WTC11 (cell line): ENCODE results near the gene CNTFR. TPM values are rescaled to one million over a fixed set of nuclear protein-coding genes. Genes with fewer than 3 reads are reported as not detected.

Source experiments
- ATAC-seq: fragments of 200-7000 bp; cut with Tn5 transposase; 2 replicates; pipeline ENCODE4 v1.10.0; 2021; ENCODE audit warnings: mild to moderate bottlenecking, moderate library complexity
- CTCF ChIA-PET: fragments of 300-600 bp; sonication (Branson Sonifier 250); formaldehyde crosslinking; loops from one replicate; lab custom pipeline; 2021; ENCODE audit warnings: antibody characterized with exemption; lab: Charles Lee
- POLR2A ChIA-PET: fragments of 350-600 bp; sonication (Branson Sonifier 250); formaldehyde crosslinking; loops from one replicate; lab custom pipeline; 2021; ENCODE audit warnings: antibody characterized with exemption; lab: Charles Lee
- DNase-seq: peaks from one replicate; pipeline ENCODE4 v3.0.0; 2021; ENCODE audit warnings: low spot score
- H3K27ac Mint-ChIP-seq: 2 replicates; pipeline ENCODE4 v1.8.0; 2021; ENCODE audit warnings: mixed read lengths
- H3K27me3 Mint-ChIP-seq: 2 replicates; pipeline ENCODE4 v1.8.0; 2021; ENCODE audit warnings: low read depth, mild to moderate bottlenecking, moderate library complexity, mixed read lengths
- H3K36me3 Mint-ChIP-seq: 2 replicates; pipeline ENCODE4 v1.8.0; 2021; ENCODE audit warnings: mixed read lengths
- H3K4me1 Mint-ChIP-seq: 2 replicates; pipeline ENCODE4 v1.8.0; 2022; ENCODE audit warnings: mixed read lengths
- H3K4me3 Mint-ChIP-seq: 2 replicates; pipeline ENCODE4 v1.8.0; 2021; ENCODE audit warnings: mild to moderate bottlenecking, moderate library complexity, mixed read lengths
- H3K9me3 Mint-ChIP-seq: 2 replicates; pipeline ENCODE4 v1.8.0; 2021; ENCODE audit warnings: mixed read lengths
- CBFB ChIP-seq: sonication (generic); formaldehyde crosslinking; IDR thresholded peaks from 2 replicates; pipeline ENCODE4 v1.8.1; 2022; ENCODE audit warnings: mild to moderate bottlenecking, low read depth, missing genetic modification reagents
- E2F4 ChIP-seq: sonication (generic); formaldehyde crosslinking; IDR thresholded peaks from 2 replicates; pipeline ENCODE4 v1.8.1; 2022; ENCODE audit warnings: low read depth, mild to moderate bottlenecking, moderate library complexity, missing genetic modification reagents, borderline replicate concordance
- ERG ChIP-seq: fragments of 250-450 bp; sonication (Bioruptor Pico); IDR thresholded peaks from 2 replicates; pipeline ENCODE4 v1.8.0; 2021; ENCODE audit warnings: mild to moderate bottlenecking
- FOXJ3 ChIP-seq: sonication (generic); formaldehyde crosslinking; IDR thresholded peaks from 2 replicates; pipeline ENCODE4 v1.9.0; 2021; ENCODE audit warnings: missing genetic modification reagents, mild to moderate bottlenecking, borderline replicate concordance
- FOXP1 ChIP-seq: sonication (generic); formaldehyde crosslinking; IDR thresholded peaks from 2 replicates; pipeline ENCODE4 v1.8.0; 2022; ENCODE audit warnings: missing genetic modification reagents, mild to moderate bottlenecking, moderate library complexity, borderline replicate concordance
- NFE2L1 ChIP-seq: sonication (generic); formaldehyde crosslinking; IDR thresholded peaks from 2 replicates; pipeline ENCODE4 v1.8.1; 2023; ENCODE audit warnings: missing genetic modification reagents
- SOX15 ChIP-seq: fragments of 250-450 bp; sonication (Bioruptor Pico); IDR thresholded peaks from 2 replicates; pipeline ENCODE4 v1.9.0; 2021; ENCODE audit warnings: mild to moderate bottlenecking
- TCF7 ChIP-seq: sonication (generic); formaldehyde crosslinking; IDR thresholded peaks from 2 replicates; pipeline ENCODE4 v1.8.0; 2022; ENCODE audit warnings: mild to moderate bottlenecking, low read depth, missing genetic modification reagents, moderate library complexity
- ZNF281 ChIP-seq: sonication (generic); formaldehyde crosslinking; IDR thresholded peaks from 2 replicates; pipeline ENCODE4 v1.8.0; 2023; ENCODE audit warnings: mild to moderate bottlenecking, missing genetic modification reagents
- ZNF416 ChIP-seq: fragments of 250-450 bp; sonication (Bioruptor Pico); IDR thresholded peaks from 2 replicates; pipeline ENCODE4 v1.9.0; 2021; ENCODE audit warnings: mild to moderate bottlenecking, inconsistent platforms
- total RNA-seq: library from RNA; stranded (reverse); gene quantifications from 3 replicates; pipeline ENCODE4 v1.2.3, GENCODE V29; 2021
- TF ChIP-seq, protein P1 (sequence below): sonication (generic); formaldehyde crosslinking; IDR thresholded peaks from 2 replicates; pipeline ENCODE4 v1.8.0; 2022; ENCODE audit warnings: missing genetic modification reagents
- TF ChIP-seq, protein P2 (sequence below): sonication (generic); formaldehyde crosslinking; IDR thresholded peaks from 2 replicates; pipeline ENCODE4 v1.8.0; 2022; ENCODE audit warnings: mild to moderate bottlenecking, missing genetic modification reagents
- TF ChIP-seq, protein P3 (sequence below): sonication (generic); formaldehyde crosslinking; IDR thresholded peaks from 2 replicates; pipeline ENCODE4 v1.8.0; 2023; ENCODE audit warnings: missing genetic modification reagents, mild to moderate bottlenecking, borderline replicate concordance

The CNTFR gene
- total RNA-seq, 1 experiment from 2014 or later = 18.0 TPM

DNA sequence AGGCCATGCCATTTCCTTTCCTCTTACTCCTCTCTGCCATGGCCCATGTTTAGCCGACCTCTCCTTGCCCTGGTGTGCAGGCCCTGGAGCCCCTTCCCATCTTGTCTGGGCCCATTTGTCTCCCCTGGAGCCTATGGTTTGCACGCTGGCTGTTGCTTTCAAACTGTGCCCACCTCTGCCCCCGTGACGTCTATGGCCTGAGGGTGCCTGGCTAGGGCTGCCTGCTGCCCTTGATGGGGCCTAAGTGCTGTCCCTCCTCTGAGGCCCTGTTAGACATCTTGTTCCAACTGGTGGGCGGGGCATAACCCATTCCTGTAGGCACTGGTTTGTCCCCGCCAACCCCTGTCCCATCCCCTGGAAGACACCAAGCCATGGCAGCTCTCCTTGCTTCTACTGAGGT lies 44.0 kb downstream of the CNTFR start:
- Mint-ChIP-seq H3K36me3 (no peaks in the 10 kb centered on the region), H3K4me3 (no peak overlapping the region), H3K27me3 (no peaks in the 10 kb centered on the region; the same call in 1 of the 2 replicates), H3K4me1 (peaks cover 2% of the 10 kb centered on the region; the same call in 1 of the 2 replicates), H3K9me3 (peaks cover 6% of the 10 kb centered on the region), H3K27ac (no peak overlapping the region)
- ChIA-PET POLR2A (no interaction called here), CTCF (interaction anchor here (3.5 kb wide), 1 partner anchor 59 kb away, joined by 83 read pairs; no protein-coding TSS in a partner anchor)
- ATAC-seq (no peak), DNase-seq (no peak)
- TF ChIP-seq TCF7 = no peak
- no peak for TF ChIP-seq FOXP1 (CRISPR knock-in tag)

GRCh38 chr9:34544035-34544434 lies 45.5 kb downstream of the CNTFR start:
- Mint-ChIP-seq H3K4me1 (peaks cover 2% of the 10 kb centered on the region; the same call in 1 of the 2 replicates), H3K4me3 (no peak overlapping the region), H3K36me3 (no peaks in the 10 kb centered on the region), H3K27me3 (no peaks in the 10 kb centered on the region; the same call in 1 of the 2 replicates), H3K27ac (no peak overlapping the region), H3K9me3 (peaks cover 6% of the 10 kb centered on the region)
- POLR2A ChIA-PET = interaction anchor here (1.0 kb wide), 1 partner anchor 38 kb away, joined by 3 read pairs; no protein-coding TSS in a partner anchor
- TF ChIP-seq ZNF416 = no peak
- TF ChIP-seq NFE2L1 (CRISPR knock-in tag) = no peak
- no peak for TF ChIP-seq CBFB (CRISPR knock-in tag)
- TF ChIP-seq E2F4 = no peak
- TF ChIP-seq, protein P1, sequence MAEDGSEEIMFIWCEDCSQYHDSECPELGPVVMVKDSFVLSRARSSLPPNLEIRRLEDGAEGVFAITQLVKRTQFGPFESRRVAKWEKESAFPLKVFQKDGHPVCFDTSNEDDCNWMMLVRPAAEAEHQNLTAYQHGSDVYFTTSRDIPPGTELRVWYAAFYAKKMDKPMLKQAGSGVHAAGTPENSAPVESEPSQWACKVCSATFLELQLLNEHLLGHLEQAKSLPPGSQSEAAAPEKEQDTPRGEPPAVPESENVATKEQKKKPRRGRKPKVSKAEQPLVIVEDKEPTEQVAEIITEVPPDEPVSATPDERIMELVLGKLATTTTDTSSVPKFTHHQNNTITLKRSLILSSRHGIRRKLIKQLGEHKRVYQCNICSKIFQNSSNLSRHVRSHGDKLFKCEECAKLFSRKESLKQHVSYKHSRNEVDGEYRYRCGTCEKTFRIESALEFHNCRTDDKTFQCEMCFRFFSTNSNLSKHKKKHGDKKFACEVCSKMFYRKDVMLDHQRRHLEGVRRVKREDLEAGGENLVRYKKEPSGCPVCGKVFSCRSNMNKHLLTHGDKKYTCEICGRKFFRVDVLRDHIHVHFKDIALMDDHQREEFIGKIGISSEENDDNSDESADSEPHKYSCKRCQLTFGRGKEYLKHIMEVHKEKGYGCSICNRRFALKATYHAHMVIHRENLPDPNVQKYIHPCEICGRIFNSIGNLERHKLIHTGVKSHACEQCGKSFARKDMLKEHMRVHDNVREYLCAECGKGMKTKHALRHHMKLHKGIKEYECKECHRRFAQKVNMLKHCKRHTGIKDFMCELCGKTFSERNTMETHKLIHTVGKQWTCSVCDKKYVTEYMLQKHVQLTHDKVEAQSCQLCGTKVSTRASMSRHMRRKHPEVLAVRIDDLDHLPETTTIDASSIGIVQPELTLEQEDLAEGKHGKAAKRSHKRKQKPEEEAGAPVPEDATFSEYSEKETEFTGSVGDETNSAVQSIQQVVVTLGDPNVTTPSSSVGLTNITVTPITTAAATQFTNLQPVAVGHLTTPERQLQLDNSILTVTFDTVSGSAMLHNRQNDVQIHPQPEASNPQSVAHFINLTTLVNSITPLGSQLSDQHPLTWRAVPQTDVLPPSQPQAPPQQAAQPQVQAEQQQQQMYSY (CRISPR knock-in tag) = no peak
- TF ChIP-seq ZNF281 (CRISPR knock-in tag) = no peak
- TF ChIP-seq ERG (CRISPR knock-in tag) = no peak
- TF ChIP-seq FOXJ3 (CRISPR knock-in tag) = no peak
- TF ChIP-seq, protein P2, sequence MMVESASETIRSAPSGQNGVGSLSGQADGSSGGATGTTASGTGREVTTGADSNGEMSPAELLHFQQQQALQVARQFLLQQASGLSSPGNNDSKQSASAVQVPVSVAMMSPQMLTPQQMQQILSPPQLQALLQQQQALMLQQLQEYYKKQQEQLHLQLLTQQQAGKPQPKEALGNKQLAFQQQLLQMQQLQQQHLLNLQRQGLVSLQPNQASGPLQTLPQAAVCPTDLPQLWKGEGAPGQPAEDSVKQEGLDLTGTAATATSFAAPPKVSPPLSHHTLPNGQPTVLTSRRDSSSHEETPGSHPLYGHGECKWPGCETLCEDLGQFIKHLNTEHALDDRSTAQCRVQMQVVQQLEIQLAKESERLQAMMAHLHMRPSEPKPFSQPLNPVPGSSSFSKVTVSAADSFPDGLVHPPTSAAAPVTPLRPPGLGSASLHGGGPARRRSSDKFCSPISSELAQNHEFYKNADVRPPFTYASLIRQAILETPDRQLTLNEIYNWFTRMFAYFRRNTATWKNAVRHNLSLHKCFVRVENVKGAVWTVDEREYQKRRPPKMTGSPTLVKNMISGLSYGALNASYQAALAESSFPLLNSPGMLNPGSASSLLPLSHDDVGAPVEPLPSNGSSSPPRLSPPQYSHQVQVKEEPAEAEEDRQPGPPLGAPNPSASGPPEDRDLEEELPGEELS (CRISPR knock-in tag) = no peak
- TF ChIP-seq SOX15 (CRISPR knock-in tag) = no peak
- TF ChIP-seq, protein P3, sequence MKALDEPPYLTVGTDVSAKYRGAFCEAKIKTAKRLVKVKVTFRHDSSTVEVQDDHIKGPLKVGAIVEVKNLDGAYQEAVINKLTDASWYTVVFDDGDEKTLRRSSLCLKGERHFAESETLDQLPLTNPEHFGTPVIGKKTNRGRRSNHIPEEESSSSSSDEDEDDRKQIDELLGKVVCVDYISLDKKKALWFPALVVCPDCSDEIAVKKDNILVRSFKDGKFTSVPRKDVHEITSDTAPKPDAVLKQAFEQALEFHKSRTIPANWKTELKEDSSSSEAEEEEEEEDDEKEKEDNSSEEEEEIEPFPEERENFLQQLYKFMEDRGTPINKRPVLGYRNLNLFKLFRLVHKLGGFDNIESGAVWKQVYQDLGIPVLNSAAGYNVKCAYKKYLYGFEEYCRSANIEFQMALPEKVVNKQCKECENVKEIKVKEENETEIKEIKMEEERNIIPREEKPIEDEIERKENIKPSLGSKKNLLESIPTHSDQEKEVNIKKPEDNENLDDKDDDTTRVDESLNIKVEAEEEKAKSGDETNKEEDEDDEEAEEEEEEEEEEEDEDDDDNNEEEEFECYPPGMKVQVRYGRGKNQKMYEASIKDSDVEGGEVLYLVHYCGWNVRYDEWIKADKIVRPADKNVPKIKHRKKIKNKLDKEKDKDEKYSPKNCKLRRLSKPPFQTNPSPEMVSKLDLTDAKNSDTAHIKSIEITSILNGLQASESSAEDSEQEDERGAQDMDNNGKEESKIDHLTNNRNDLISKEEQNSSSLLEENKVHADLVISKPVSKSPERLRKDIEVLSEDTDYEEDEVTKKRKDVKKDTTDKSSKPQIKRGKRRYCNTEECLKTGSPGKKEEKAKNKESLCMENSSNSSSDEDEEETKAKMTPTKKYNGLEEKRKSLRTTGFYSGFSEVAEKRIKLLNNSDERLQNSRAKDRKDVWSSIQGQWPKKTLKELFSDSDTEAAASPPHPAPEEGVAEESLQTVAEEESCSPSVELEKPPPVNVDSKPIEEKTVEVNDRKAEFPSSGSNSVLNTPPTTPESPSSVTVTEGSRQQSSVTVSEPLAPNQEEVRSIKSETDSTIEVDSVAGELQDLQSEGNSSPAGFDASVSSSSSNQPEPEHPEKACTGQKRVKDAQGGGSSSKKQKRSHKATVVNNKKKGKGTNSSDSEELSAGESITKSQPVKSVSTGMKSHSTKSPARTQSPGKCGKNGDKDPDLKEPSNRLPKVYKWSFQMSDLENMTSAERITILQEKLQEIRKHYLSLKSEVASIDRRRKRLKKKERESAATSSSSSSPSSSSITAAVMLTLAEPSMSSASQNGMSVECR (CRISPR knock-in tag) = no peak
- CTCF ChIA-PET = interaction anchor here (0.6 to 1.2 kb wide), 4 partner anchors 60 to 291 kb away, joined by 3 to 4 read pairs (median 3); no protein-coding TSS in a partner anchor
- no peak for ATAC-seq
- no peak for DNase-seq
